Neural progenitor cell (in vitro differentiated cells): ENCODE data around the gene GNG4. TPM values are rescaled to one million over a fixed set of nuclear protein-coding genes. Genes with fewer than 3 reads are reported as not detected.
A peak's percentile ranks its signal among the peaks of the same experiment; 100 is the strongest.
"Not testable (repeated sequence)": the region's sequence is repeated elsewhere in the genome, so short reads cannot be mapped to it uniquely, and the experiment has no call there.

ENCODE experiments used
- DNase-seq: peaks from one replicate; pipeline ENCODE4 v3.0.0-alpha.2; 2016; ENCODE audit warnings: low spot score
- H2AFZ ChIP-seq: fragments of 200-600 bp; sonication (generic); replicated peaks from 2 replicates; pipeline ENCODE4 v1.6.1; 2016; ENCODE audit warnings: antibody characterized with exemption
- H3F3A ChIP-seq: fragments of 200-600 bp; sonication (generic); 2 replicates; pipeline ENCODE4 v1.6.1; 2016; ENCODE audit warnings: antibody characterized with exemption, low read depth
- H3K27ac ChIP-seq: fragments of 200-600 bp; sonication (generic); 2 replicates; pipeline ENCODE4 v1.5.1; 2016; ENCODE audit warnings: mild to moderate bottlenecking
- H3K27me3 ChIP-seq: fragments of 200-600 bp; sonication (generic); 2 replicates; pipeline ENCODE4 v1.6.1; 2016; ENCODE audit warnings: mild to moderate bottlenecking, moderate library complexity
- H3K36me3 ChIP-seq: fragments of 200-600 bp; sonication (generic); 2 replicates; pipeline ENCODE4 v1.5.1; 2016
- H3K4me1 ChIP-seq: fragments of 200-600 bp; sonication (generic); 2 replicates; pipeline ENCODE4 v1.6.1; 2016; ENCODE audit warnings: mixed run types
- H3K4me2 ChIP-seq: fragments of 200-600 bp; sonication (generic); 2 replicates; pipeline ENCODE4 v1.6.1; 2016
- H3K4me3 ChIP-seq: fragments of 200-600 bp; sonication (generic); 2 replicates; pipeline ENCODE4 v1.5.1; 2016
- H3K79me2 ChIP-seq: fragments of 200-600 bp; sonication (generic); 2 replicates; pipeline ENCODE4 v1.6.1; 2016; ENCODE audit warnings: low read depth
- H3K9ac ChIP-seq: fragments of 200-600 bp; sonication (generic); 2 replicates; pipeline ENCODE4 v1.6.1; 2016
- H3K9me3 ChIP-seq: fragments of 200-600 bp; sonication (generic); 2 replicates; pipeline ENCODE4 v1.5.1; 2016; ENCODE audit warnings: low read depth
- H4K20me1 ChIP-seq: fragments of 200-600 bp; sonication (generic); 2 replicates; pipeline ENCODE4 v1.6.1; 2016; ENCODE audit warnings: low read depth
- H3K27ac Mint-ChIP-seq: 3 replicates; pipeline ENCODE4 v1.8.0; 2021; ENCODE audit warnings: mixed read lengths
- H3K27me3 Mint-ChIP-seq: 2 replicates; pipeline ENCODE4 v1.8.0; 2022; ENCODE audit warnings: low read depth, mild to moderate bottlenecking, inconsistent platforms, moderate library complexity, mixed read lengths; ENCODE audit not compliant: insufficient read depth
- H3K36me3 Mint-ChIP-seq: 3 replicates; pipeline ENCODE4 v1.8.0; 2021; ENCODE audit warnings: mixed read lengths
- H3K4me1 Mint-ChIP-seq: 3 replicates; pipeline ENCODE4 v1.8.0; 2021; ENCODE audit warnings: mixed read lengths
- H3K4me3 Mint-ChIP-seq: 3 replicates; pipeline ENCODE4 v1.8.0; 2021; ENCODE audit warnings: mild to moderate bottlenecking, moderate library complexity, mixed read lengths
- H3K9me3 Mint-ChIP-seq: 3 replicates; pipeline ENCODE4 v1.8.0; 2020; ENCODE audit warnings: mixed read lengths
- EZH2 ChIP-seq: fragments of 200-600 bp; sonication (generic); IDR thresholded peaks from 2 replicates; pipeline ENCODE4 v1.6.1; 2017; ENCODE audit warnings: antibody characterized with exemption, mild to moderate bottlenecking, moderate library complexity
- EZH2phosphoT487 ChIP-seq: fragments of 200-600 bp; sonication (generic); IDR thresholded peaks from 2 replicates; pipeline ENCODE4 v1.6.1; 2017; ENCODE audit warnings: antibody characterized with exemption
- total RNA-seq: library from RNA; depleted of rRNA; stranded (reverse); fragments of >200 nt; gene quantifications from 2 replicates; pipeline ENCODE4 v1.2.3, GENCODE V29; 2015; ENCODE audit warnings: low replicate concordance
- TF ChIP-seq, protein P1 (sequence below): fragments of 200-600 bp; sonication (generic); IDR thresholded peaks from 2 replicates; pipeline ENCODE4 v1.5.1; 2017; ENCODE audit warnings: antibody characterized with exemption, mild to moderate bottlenecking

The GNG4 gene
- total RNA-seq, 1 donor from 2014 or later = 14.9 TPM

DNA sequence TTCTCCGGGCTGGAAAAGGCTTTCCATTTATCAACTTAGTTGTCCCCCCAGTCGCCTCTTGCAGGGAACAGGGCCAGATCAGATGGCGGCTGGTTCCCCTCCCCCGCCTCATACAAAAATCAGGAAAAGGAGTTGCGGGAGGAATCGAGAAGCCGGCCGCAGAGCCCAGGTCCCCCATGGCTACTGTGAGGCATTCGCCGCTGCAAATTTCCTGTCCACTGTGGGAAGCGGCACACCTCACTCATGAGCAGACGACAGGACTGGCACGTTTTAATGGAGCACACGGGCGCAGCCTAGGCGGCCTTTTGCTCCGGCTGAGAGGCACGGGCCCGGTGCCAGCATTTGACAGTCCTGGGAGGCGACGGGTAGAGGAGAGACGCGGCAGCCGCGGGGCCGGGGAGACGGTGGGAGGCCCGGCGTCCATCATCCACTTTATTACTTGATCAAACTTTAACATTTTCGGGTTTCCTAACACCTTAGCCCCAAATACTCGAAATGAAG is 1.1 kb downstream of the GNG4 start:
- Histone ChIP-seq H4K20me1 (peaks cover 49% of the 10 kb centered on the region), H3F3A (peaks cover 44% of the 10 kb centered on the region), H3K27ac (no peak overlapping the region), H3K4me2 (peak overlapping the region; percentile 94), H3K9me3 (no peaks in the 10 kb centered on the region), H2AFZ (no peak overlapping the region), H3K79me2 (peaks cover 28% of the 10 kb centered on the region), H3K36me3 (no peaks in the 10 kb centered on the region), H3K4me3 (peak overlapping the region; percentile 57), H3K27me3 (peaks cover 43% of the 10 kb centered on the region), H3K4me1 (peaks cover 39% of the 10 kb centered on the region), H3K9ac (no peak overlapping the region)
- H3K27ac Mint-ChIP-seq = no peak overlapping the region
- H3K9me3 Mint-ChIP-seq = peaks cover 11% of the 10 kb centered on the region
- peak overlapping the region; percentile 95 for H3K4me3 Mint-ChIP-seq
- peaks cover 26% of the 10 kb centered on the region for H3K27me3 Mint-ChIP-seq
- TF ChIP-seq, protein P1, sequence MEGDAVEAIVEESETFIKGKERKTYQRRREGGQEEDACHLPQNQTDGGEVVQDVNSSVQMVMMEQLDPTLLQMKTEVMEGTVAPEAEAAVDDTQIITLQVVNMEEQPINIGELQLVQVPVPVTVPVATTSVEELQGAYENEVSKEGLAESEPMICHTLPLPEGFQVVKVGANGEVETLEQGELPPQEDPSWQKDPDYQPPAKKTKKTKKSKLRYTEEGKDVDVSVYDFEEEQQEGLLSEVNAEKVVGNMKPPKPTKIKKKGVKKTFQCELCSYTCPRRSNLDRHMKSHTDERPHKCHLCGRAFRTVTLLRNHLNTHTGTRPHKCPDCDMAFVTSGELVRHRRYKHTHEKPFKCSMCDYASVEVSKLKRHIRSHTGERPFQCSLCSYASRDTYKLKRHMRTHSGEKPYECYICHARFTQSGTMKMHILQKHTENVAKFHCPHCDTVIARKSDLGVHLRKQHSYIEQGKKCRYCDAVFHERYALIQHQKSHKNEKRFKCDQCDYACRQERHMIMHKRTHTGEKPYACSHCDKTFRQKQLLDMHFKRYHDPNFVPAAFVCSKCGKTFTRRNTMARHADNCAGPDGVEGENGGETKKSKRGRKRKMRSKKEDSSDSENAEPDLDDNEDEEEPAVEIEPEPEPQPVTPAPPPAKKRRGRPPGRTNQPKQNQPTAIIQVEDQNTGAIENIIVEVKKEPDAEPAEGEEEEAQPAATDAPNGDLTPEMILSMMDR = no peak
- TF ChIP-seq EZH2phosphoT487 (no peak), EZH2 (no peak)
- peaks cover 3% of the 10 kb centered on the region for H3K36me3 Mint-ChIP-seq
- peaks cover 38% of the 10 kb centered on the region for H3K4me1 Mint-ChIP-seq
- DNase-seq = peak; percentile 53

DNA sequence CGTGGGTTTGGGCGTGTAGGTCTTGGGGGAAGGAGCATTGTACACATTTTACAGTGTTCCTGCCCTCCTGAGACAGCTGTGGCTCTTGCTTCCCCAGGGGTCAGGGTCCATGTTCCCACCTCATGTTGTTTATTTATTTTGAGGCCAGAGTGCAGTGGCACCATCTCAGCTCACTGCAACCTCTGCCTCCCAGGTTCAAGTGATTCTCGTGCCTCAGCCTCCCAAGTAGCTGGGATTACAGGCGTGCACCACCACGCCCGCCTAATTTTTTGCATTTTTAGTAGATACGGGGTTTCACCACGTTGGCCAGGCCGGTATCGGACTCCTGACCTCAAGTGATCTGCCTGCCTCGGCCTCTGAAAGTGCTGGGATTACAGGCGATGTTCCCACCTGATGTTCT is 2.0 kb downstream of the GNG4 start:
- not testable (repeated sequence) for H3K4me3 ChIP-seq, H3K9me3 ChIP-seq, H3K27ac Mint-ChIP-seq, H3K9me3 Mint-ChIP-seq, DNase-seq, H3K27ac ChIP-seq, H3K36me3 ChIP-seq, H3K36me3 Mint-ChIP-seq, H2AFZ ChIP-seq, H3K9ac ChIP-seq, H3K4me2 ChIP-seq
- H3K79me2 ChIP-seq = peaks cover 29% of the 10 kb centered on the region
- peaks cover 52% of the 10 kb centered on the region for H3F3A ChIP-seq
- peak overlapping the region; percentile 52 for H3K4me3 Mint-ChIP-seq
- peaks cover 46% of the 10 kb centered on the region for H3K4me1 Mint-ChIP-seq
- H3K27me3 Mint-ChIP-seq = peaks cover 25% of the 10 kb centered on the region
- peaks cover 48% of the 10 kb centered on the region for H3K4me1 ChIP-seq
- peaks cover 58% of the 10 kb centered on the region for H4K20me1 ChIP-seq
- H3K27me3 ChIP-seq = peaks cover 45% of the 10 kb centered on the region

DNA sequence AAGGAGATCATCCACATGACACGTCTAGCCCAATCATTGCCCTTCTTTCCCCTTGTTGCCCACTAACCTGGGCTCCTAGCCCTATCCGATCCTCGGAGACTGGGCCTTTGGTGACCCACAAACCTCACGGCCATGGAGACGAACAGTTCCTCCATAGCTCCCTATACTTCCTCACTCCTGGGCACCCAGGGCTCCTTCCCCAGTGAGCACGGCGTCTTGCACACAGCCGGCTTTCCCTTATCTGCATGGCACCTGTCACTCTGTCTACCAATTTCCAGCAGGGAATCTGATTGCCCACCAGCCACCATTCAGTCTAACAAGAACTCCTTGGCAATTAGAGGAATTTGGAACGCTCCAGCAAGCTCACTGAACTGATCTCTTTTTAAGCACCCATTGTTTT is 3.1 kb downstream of the GNG4 start:
- peak overlapping the region; percentile 42 for H3K4me2 ChIP-seq
- Mint-ChIP-seq H3K4me1 (peaks cover 53% of the 10 kb centered on the region), H3K9me3 (peaks cover 8% of the 10 kb centered on the region), H3K27me3 (peaks cover 23% of the 10 kb centered on the region), H3K4me3 (peak overlapping the region; percentile 2), H3K27ac (no peak overlapping the region), H3K36me3 (peaks cover 8% of the 10 kb centered on the region)
- H3K4me1 ChIP-seq = peaks cover 54% of the 10 kb centered on the region
- no peak overlapping the region for H3K4me3 ChIP-seq
- H3F3A ChIP-seq = peaks cover 50% of the 10 kb centered on the region
- H3K9ac ChIP-seq = no peak overlapping the region
- H2AFZ ChIP-seq = no peak overlapping the region
- H3K27ac ChIP-seq = no peak overlapping the region
- no peaks in the 10 kb centered on the region for H3K9me3 ChIP-seq
- H4K20me1 ChIP-seq = peaks cover 66% of the 10 kb centered on the region
- H3K27me3 ChIP-seq = peaks cover 44% of the 10 kb centered on the region
- peaks cover 33% of the 10 kb centered on the region for H3K79me2 ChIP-seq
- peak; percentile 77 for DNase-seq
- no peaks in the 10 kb centered on the region for H3K36me3 ChIP-seq
- TF ChIP-seq EZH2phosphoT487 = no peak
- TF ChIP-seq, protein P1 = no peak
- no peak for TF ChIP-seq EZH2

DNA sequence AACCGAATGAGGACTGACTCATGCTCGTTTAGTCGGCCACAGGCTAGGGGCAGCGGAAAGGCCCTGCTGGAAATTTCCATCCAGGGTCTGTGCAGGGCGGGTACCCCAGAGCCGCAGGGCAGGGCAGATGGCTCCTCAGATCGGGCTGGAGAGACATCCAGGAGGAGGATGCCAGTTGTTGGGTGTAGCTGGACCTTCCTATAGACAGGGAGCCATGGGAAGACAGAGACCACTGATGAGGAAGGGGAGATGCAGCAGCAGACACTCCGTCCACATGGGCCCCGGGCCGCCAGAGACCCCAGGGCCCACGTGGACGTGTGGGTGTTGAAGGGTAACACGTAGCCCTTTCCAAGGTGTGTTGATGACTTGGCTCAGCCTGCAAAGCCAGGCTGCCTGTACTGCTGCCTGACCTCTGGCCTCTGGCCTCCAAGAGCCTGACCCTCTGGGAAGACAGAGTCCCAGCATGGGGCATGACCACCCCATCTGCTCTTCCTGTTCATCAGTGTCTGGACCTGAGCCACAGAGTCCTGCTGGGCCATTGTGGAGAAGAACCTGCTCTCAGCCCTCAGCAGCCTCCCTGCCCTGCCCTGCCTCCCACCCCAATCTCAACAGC is 4.8 kb downstream of the GNG4 start:
- Mint-ChIP-seq H3K36me3 (peaks cover 8% of the 10 kb centered on the region), H3K4me3 (no peak overlapping the region), H3K9me3 (peaks cover 6% of the 10 kb centered on the region), H3K27me3 (peaks cover 14% of the 10 kb centered on the region), H3K27ac (no peak overlapping the region), H3K4me1 (peaks cover 56% of the 10 kb centered on the region)
- Histone ChIP-seq H4K20me1 (peaks cover 75% of the 10 kb centered on the region), H3K36me3 (no peaks in the 10 kb centered on the region), H3K4me3 (no peak overlapping the region), H3K27ac (no peak overlapping the region), H3K9ac (no peak overlapping the region), H3K79me2 (peaks cover 46% of the 10 kb centered on the region), H3K27me3 (peaks cover 33% of the 10 kb centered on the region), H3K4me1 (peaks cover 60% of the 10 kb centered on the region), H3K4me2 (peak overlapping the region; percentile 12), H2AFZ (no peak overlapping the region), H3F3A (peaks cover 41% of the 10 kb centered on the region), H3K9me3 (no peaks in the 10 kb centered on the region)
- no peak for DNase-seq
- no peak for TF ChIP-seq EZH2phosphoT487
- no peak for TF ChIP-seq EZH2
- TF ChIP-seq, protein P1 = no peak
